GM12878 (cell line): ENCODE measurements around the gene GNAZ. TPM values are rescaled to one million over a fixed set of nuclear protein-coding genes. Genes with fewer than 3 reads are reported as not detected.

ENCODE experiments used
- ATAC-seq: fragments of 200-7000 bp; cut with Tn5 transposase; 3 replicates; pipeline ENCODE4 v1.9.1; 2020; ENCODE audit warnings: mild to moderate bottlenecking, moderate library complexity
- BruUV-seq: library from RNA; stranded (reverse); fragments of 400-500 nt; replicated peaks from 2 replicates; lab custom pipeline; 2021; lab: Mats Ljungman, UMichigan
- CTCF ChIA-PET: fragments of 300-600 bp; sonication (Branson Sonifier 250); formaldehyde crosslinking; extraction: SDS; loops from one replicate; lab custom pipeline; 2021; ENCODE audit warnings: inconsistent platforms; lab: Yijun Ruan, JAX
- POLR2A ChIA-PET: fragments of 350-600 bp; formaldehyde crosslinking; extraction: SDS; loops from one replicate; lab custom pipeline; 2021; ENCODE audit warnings: inconsistent platforms; lab: Charles Lee
- RAD21 ChIA-PET: fragments of 300-600 bp; sonication (Branson Sonifier 250); formaldehyde crosslinking; loops from one replicate; lab custom pipeline; 2023; ENCODE audit warnings: antibody characterized with exemption; ENCODE audit not compliant: unreplicated experiment; lab: Charles Lee
- SMC1A ChIA-PET: fragments of 300-600 bp; sonication (Branson Sonifier 250); formaldehyde crosslinking; loops from one replicate; lab custom pipeline; 2023; ENCODE audit not compliant: unreplicated experiment, uncharacterized antibody; lab: Charles Lee
- DNase-seq: peaks from one replicate; pipeline ENCODE4 v3.0.0-alpha.2; 2011; ENCODE audit warnings: low read depth, low spot score
- FAIRE-seq: peaks from 3 replicates; lab custom pipeline; 2011; peaks lifted over from hg19 to GRCh38; lab: Jason Lieb, UNC
- H2AFZ ChIP-seq: 2 replicates; pipeline ENCODE4 v1.6.0; 2011; ENCODE audit warnings: low read depth, low read length, control low read depth; ENCODE audit not compliant: control insufficient read depth
- H3K27ac ChIP-seq: 2 replicates; pipeline ENCODE4 v1.5.1; 2011; ENCODE audit warnings: control low read depth; ENCODE audit not compliant: control insufficient read depth, insufficient read depth
- H3K27me3 ChIP-seq, 2 experiments: replicated peaks in 1 of 2; 2 replicates each; pipeline versions ENCODE4 v1.6.0 to v1.6.1; 2011; ENCODE audit warnings: low read length in 1 of 2; ENCODE audit not compliant: control insufficient read depth in 2 of 2, insufficient read depth in 2 of 2
- H3K36me3 ChIP-seq, 2 experiments: 2 replicates each; pipeline ENCODE4 v1.5.1; 2011; ENCODE audit warnings: low read length in 1 of 2; ENCODE audit not compliant: control insufficient read depth in 2 of 2, insufficient read depth in 2 of 2
- H3K4me1 ChIP-seq: 2 replicates; pipeline ENCODE4 v1.6.1; 2011; ENCODE audit warnings: mild to moderate bottlenecking, low read length, moderate library complexity, mixed read lengths; ENCODE audit not compliant: control insufficient read depth, insufficient read depth
- H3K4me2 ChIP-seq: 2 replicates; pipeline ENCODE4 v1.6.0; 2011; ENCODE audit warnings: control low read depth; ENCODE audit not compliant: control insufficient read depth, insufficient read depth
- H3K4me3 ChIP-seq: fragments of 200-600 bp; sonication (generic); 2 replicates; pipeline ENCODE4 v1.5.1; 2016
- H3K79me2 ChIP-seq: 2 replicates; pipeline ENCODE4 v1.6.0; 2011; ENCODE audit warnings: low read length; ENCODE audit not compliant: control insufficient read depth, insufficient read depth
- H3K9ac ChIP-seq: 2 replicates; pipeline ENCODE4 v1.8.0; 2011; ENCODE audit warnings: low read length, control low read depth, mixed read lengths; ENCODE audit not compliant: control insufficient read depth, insufficient read depth
- H3K9me3 ChIP-seq: replicated peaks from 3 replicates; pipeline ENCODE4 v1.5.1; 2011; ENCODE audit warnings: mild to moderate bottlenecking, low read length; ENCODE audit not compliant: control insufficient read depth, insufficient read depth
- H4K20me1 ChIP-seq: 2 replicates; pipeline ENCODE4 v1.6.0; 2011; ENCODE audit not compliant: control insufficient read depth, insufficient read depth
- CHD2 ChIP-seq: IDR thresholded peaks from 2 replicates; pipeline ENCODE4 v1.6.1; 2011; ENCODE audit warnings: low read depth, low read length, improper control_type of control experiment, borderline replicate concordance
- NBN ChIP-seq: fragments of 450-650 bp; IDR thresholded peaks from 2 replicates; pipeline ENCODE4 v1.6.1; 2016
- RAD51 ChIP-seq: fragments of 450-650 bp; IDR thresholded peaks from 2 replicates; pipeline ENCODE4 v1.6.1; 2016; ENCODE audit warnings: moderate library complexity, mild to moderate bottlenecking, inconsistent platforms
- SUZ12 ChIP-seq: fragments of 200-600 bp; sonication (generic); IDR thresholded peaks from one replicate; pipeline ENCODE4 v1.6.1; 2018; ENCODE audit warnings: antibody characterized with exemption, mild to moderate bottlenecking; ENCODE audit not compliant: unreplicated experiment
- TARDBP ChIP-seq: IDR thresholded peaks from 2 replicates; pipeline ENCODE4 v1.6.1; 2016; ENCODE audit warnings: borderline replicate concordance
- YBX1 ChIP-seq: fragments of 450-650 bp; IDR thresholded peaks from 2 replicates; pipeline ENCODE4 v1.6.1; 2016; ENCODE audit warnings: antibody characterized with exemption
- ZNF217 ChIP-seq: fragments of 450-650 bp; IDR thresholded peaks from 2 replicates; pipeline ENCODE4 v1.6.1; 2017; ENCODE audit warnings: antibody characterized with exemption, mild to moderate bottlenecking
- ZNF622 ChIP-seq: fragments of 450-650 bp; IDR thresholded peaks from 2 replicates; pipeline ENCODE4 v1.6.1; 2017; ENCODE audit warnings: mild to moderate bottlenecking, inconsistent platforms
- WGBS: methylation state at CpG from one replicate; pipeline ENCODE4 v1.1.6; 2016; ENCODE audit warnings: low lambda C conversion rate; ENCODE audit not compliant: insufficient replicate concordance, insufficient coverage; ENCODE audit errors: missing lambda C conversion rate; 5-methylcytosine and 5-hydroxymethylcytosine counted together
- in situ Hi-C: fragments of 300-500 bp; cut with MboI; formaldehyde crosslinking; loops from 9 replicates; pipeline ENCODE4 v1.14.3; 2018; ENCODE audit warnings: mixed read lengths
- intact Hi-C: fragments of 100-400 bp; cut with micrococcal nuclease; formaldehyde crosslinking; loops from one replicate; pipeline ENCODE4 v1.14.2; 2022; ENCODE audit not compliant: unreplicated experiment
- polyA plus RNA-seq, 11 experiments: library from polyadenylated mRNA; depleted of rRNA in 4 of 11; unstranded in 6 of 11; stranded (reverse) in 5 of 11; fragments of >200 nt; fragmentation: Nextera tagmentation in 4 of 11; fragmentation: Illumina TruSeq in 1 of 11; extraction: Ambion mirVana in 4 of 11; extraction: Trizol in 1 of 11; gene quantifications; 1 replicate in 1 of 11; 2 replicates in 10 of 11; pipeline versions ENCODE4 v1.2.1 to v1.2.3, GENCODE V29; 2011 to 2016; ENCODE audit warnings: inconsistent platforms in 2 of 11, missing spikeins in 2 of 11, low read depth in 1 of 11
- total RNA-seq, 4 experiments: library from RNA; depleted of rRNA in 3 of 4; stranded (reverse); fragments of >200 nt in 3 of 4; fragmentation: Illumina TruSeq in 1 of 4; extraction: Trizol in 1 of 4; gene quantifications; 2 replicates each; pipeline versions ENCODE4 v1.2.1 to v1.2.3, GENCODE V29; 2013 to 2021

GNAZ gene
- total and polyA plus RNA-seq, 10 of the 15 experiments (the other 5 are each of a cell fraction or from before 2014, with no cell fraction given), result 0.09 to 1.0 (median 0.44) TPM; not detected in 1

GRCh38 chr22:23065069-23065451, 5.3 kb upstream of the GNAZ start:
- in situ Hi-C loops, result no loop called here
- ChIA-PET RAD21 (interaction anchor here (1.5 kb wide), 1 partner anchor 104 kb away, joined by 6 read pairs; no protein-coding TSS in a partner anchor), SMC1A (interaction anchor here (0.8 to 1.7 kb wide), 5 partner anchors 10 to 105 kb away, joined by 3 to 5 read pairs (median 3); no protein-coding TSS in a partner anchor), CTCF (interaction anchor here (0.7 to 1.2 kb wide), 2 partner anchors 9 to 262 kb away, joined by 3 read pairs; no protein-coding TSS in a partner anchor), POLR2A (interaction anchor here (0.6 to 1.1 kb wide), 2 partner anchors 10 to 825 kb away, joined by 3 to 4 read pairs; no protein-coding TSS in a partner anchor)
- Histone ChIP-seq H2AFZ (no peak overlapping the region), H3K4me1 (peaks cover 3% of the 10 kb centered on the region; the same call in 1 of the 2 replicates), H4K20me1 (no peaks in the 10 kb centered on the region), H3K27me3 (peaks cover 0 to 3% of the 10 kb centered on the region in 2 experiments; a peak in 1 of 4 replicates), H3K36me3 (no peaks in the 10 kb centered on the region), H3K9me3 (no peaks in the 10 kb centered on the region), H3K4me2 (no peak overlapping the region), H3K9ac (no peak overlapping the region), H3K79me2 (no peaks in the 10 kb centered on the region), H3K27ac (no peak overlapping the region), H3K4me3 (no peak overlapping the region)
- BruUV-seq, result no TSS peak
- intact Hi-C loops, result no loop called here
- 58% methylated on average over 3 of the region's 3 CpGs for WGBS
- DNase-seq (no peak), ATAC-seq (no peak), FAIRE-seq (no peak)
- TF ChIP-seq SUZ12 (no peak), YBX1 (no peak), TARDBP (no peak), RAD51 (no peak), CHD2 (no peak), ZNF217 (no peak), NBN (no peak), ZNF622 (no peak)
